ENCODE results near the gene ZNF664.

The ZNF664 gene

GRCh38 chr12:124055066-124055465 lies 82.1 kb downstream of the ZNF664 start:
- DNase-seq (ENCODE audit: low spot score), result no peak
- in situ Hi-C loops (cut with MboI; ENCODE audit: low sequenced_read_pairs, unreplicated experiment), result no loop called here
- no peak for TF ChIP-seq CTCF (IDR thresholded peaks at IDR 0.05; ENCODE audit: borderline replicate concordance, control extremely low read depth, extremely low read depth, insufficient read depth, missing control alignments)

- DNase-seq (ENCODE audit: low spot score), result no peak
- in situ Hi-C loops (cut with MboI; ENCODE audit: low sequenced_read_pairs, unreplicated experiment), result no loop called here
- no peak for TF ChIP-seq CTCF (IDR thresholded peaks at IDR 0.05; ENCODE audit: borderline replicate concordance, control extremely low read depth, extremely low read depth, insufficient read depth, missing control alignments)
Observed at GRCh38 chr12:124057691-124058090, 84.7 kb downstream of the ZNF664 start.

GRCh38 chr12:124059752-124060151 lies 86.7 kb downstream of the ZNF664 start:
- no peak for TF ChIP-seq CTCF (IDR thresholded peaks at IDR 0.05; ENCODE audit: borderline replicate concordance, control extremely low read depth, extremely low read depth, insufficient read depth, missing control alignments)
- in situ Hi-C loops (cut with MboI; ENCODE audit: low sequenced_read_pairs, unreplicated experiment), result no loop called here
- DNase-seq (ENCODE audit: low spot score), result no peak

All from GM13976 (cell line).